DND-41 (cell line): ENCODE results near the gene KCNK4.

Experiments
- ATAC-seq: fragments of 200-7000 bp; cut with Tn5 transposase; 3 replicates; pipeline ENCODE4 v1.9.1; 2021; ENCODE audit warnings: low read depth; ENCODE audit not compliant: insufficient read depth
- DNase-seq: peaks from one replicate; pipeline ENCODE4 v3.0.0-alpha.2; 2020
- H2AFZ ChIP-seq: 2 replicates; pipeline ENCODE4 v1.6.0; 2012; ENCODE audit warnings: low read depth, low read length
- H3K27ac ChIP-seq: 2 replicates; pipeline ENCODE4 v1.5.1; 2012; ENCODE audit warnings: low read length, inconsistent platforms
- H3K27me3 ChIP-seq: fragments of 200-600 bp; sonication (generic); 2 replicates; pipeline ENCODE4 v1.6.0; 2012; ENCODE audit warnings: low read length, mild to moderate bottlenecking, inconsistent platforms; ENCODE audit not compliant: insufficient read depth, poor library complexity
- H3K36me3 ChIP-seq: 2 replicates; pipeline ENCODE4 v1.5.1; 2012; ENCODE audit warnings: low read length, inconsistent platforms; ENCODE audit not compliant: insufficient read depth
- H3K4me1 ChIP-seq: 2 replicates; pipeline ENCODE4 v1.5.1; 2012; ENCODE audit warnings: mild to moderate bottlenecking, low read length; ENCODE audit not compliant: insufficient read depth
- H3K4me2 ChIP-seq: 2 replicates; pipeline ENCODE4 v1.6.0; 2012; ENCODE audit warnings: mild to moderate bottlenecking, moderate library complexity, low read length, inconsistent platforms; ENCODE audit not compliant: insufficient read depth
- H3K4me3 ChIP-seq, 2 experiments: fragments of 200-600 bp in 1 of 2; shearing (Covaris generic) in 1 of 2; 2 replicates each; pipeline ENCODE4 v1.5.1; 2012 to 2016; ENCODE audit warnings: inconsistent platforms in 2 of 2, low read length in 2 of 2, mild to moderate bottlenecking in 2 of 2, low read depth in 1 of 2, moderate library complexity in 1 of 2
- H3K79me2 ChIP-seq: 2 replicates; pipeline ENCODE4 v1.6.0; 2012; ENCODE audit warnings: low read length, inconsistent platforms; ENCODE audit not compliant: insufficient read depth
- H3K9ac ChIP-seq: 2 replicates; pipeline ENCODE4 v1.6.0; 2012; ENCODE audit warnings: low read depth, mild to moderate bottlenecking, inconsistent platforms, low read length, moderate library complexity
- H3K9me3 ChIP-seq: 2 replicates; pipeline ENCODE4 v1.5.1; 2012; ENCODE audit warnings: low read length, moderate library complexity, mild to moderate bottlenecking, inconsistent platforms; ENCODE audit not compliant: insufficient read depth, severe bottlenecking
- H4K20me1 ChIP-seq: 2 replicates; pipeline ENCODE4 v1.6.0; 2012; ENCODE audit warnings: low read length; ENCODE audit not compliant: insufficient read depth
- CTCF ChIP-seq: IDR thresholded peaks from 2 replicates; pipeline ENCODE4 v1.5.1; 2012; ENCODE audit warnings: borderline replicate concordance, low read length, moderate library complexity, mild to moderate bottlenecking; ENCODE audit not compliant: poor library complexity, severe bottlenecking; ENCODE audit errors: extremely low read depth
- EZH2 ChIP-seq: IDR thresholded peaks from 3 replicates; pipeline ENCODE4 v1.6.1; 2012; ENCODE audit warnings: borderline replicate concordance, low read depth, mild to moderate bottlenecking, moderate library complexity, low read length, inconsistent platforms; ENCODE audit not compliant: severe bottlenecking

KCNK4 gene

DNA sequence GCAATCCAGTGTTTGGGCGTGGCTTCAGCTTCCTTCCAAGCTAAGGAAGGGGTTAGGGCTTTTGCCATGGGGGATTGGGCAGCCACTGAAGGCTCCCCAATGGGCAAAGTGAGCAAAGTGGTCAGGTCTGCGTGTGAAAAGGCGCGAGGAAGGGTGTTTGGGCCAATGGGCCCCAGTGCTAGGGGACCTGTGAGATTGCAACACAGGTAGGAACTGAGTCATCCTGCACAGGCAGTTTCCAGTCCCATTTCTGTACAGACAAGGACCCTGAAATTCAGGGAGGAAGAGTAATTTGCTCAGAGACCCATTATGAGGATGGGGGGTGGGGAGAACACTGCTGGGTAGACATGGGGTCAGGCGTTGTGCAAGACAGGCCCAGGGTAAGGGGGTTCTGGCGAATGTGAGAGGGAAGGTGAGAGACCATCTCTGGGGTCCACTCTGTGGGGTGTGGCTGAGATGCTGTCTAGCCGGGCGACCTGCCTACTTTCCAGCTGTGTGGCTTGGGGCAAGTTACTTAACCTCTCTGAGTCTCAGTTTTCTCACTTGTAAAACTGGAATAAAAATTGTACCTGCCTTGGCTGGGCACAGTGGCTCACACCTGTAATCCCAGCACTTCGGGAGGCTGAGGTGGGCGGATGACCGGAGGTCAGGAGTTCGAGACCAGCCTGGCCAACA, 56.2 kb downstream of the KCNK4 start:
- H4K20me1 ChIP-seq: no peaks in the 10 kb centered on the region; the same call in 1 of the 2 replicates
- DNase-seq (no peak), ATAC-seq (no peak)
- no peaks in the 10 kb centered on the region for H3K4me1 ChIP-seq
- no peak overlapping the region for H2AFZ ChIP-seq
- H3K4me2 ChIP-seq: no peak overlapping the region
- no peak overlapping the region for H3K27ac ChIP-seq
- H3K36me3 ChIP-seq: no peaks in the 10 kb centered on the region
- H3K27me3 ChIP-seq: no peaks in the 10 kb centered on the region
- no peak overlapping the region for H3K4me3 ChIP-seq
- H3K9ac ChIP-seq: no peak overlapping the region
- H3K9me3 ChIP-seq: no peaks in the 10 kb centered on the region
- no peaks in the 10 kb centered on the region for H3K79me2 ChIP-seq
- TF ChIP-seq EZH2 (no peak), CTCF (no peak)

- Histone ChIP-seq H2AFZ (no peak overlapping the region), H3K79me2 (no peaks in the 10 kb centered on the region), H3K27me3 (no peaks in the 10 kb centered on the region), H3K4me2 (no peak overlapping the region), H3K9ac (no peak overlapping the region), H3K4me3 (no peak overlapping the region), H4K20me1 (no peaks in the 10 kb centered on the region), H3K4me1 (no peaks in the 10 kb centered on the region), H3K36me3 (no peaks in the 10 kb centered on the region), H3K9me3 (no peaks in the 10 kb centered on the region), H3K27ac (no peak overlapping the region)
- ATAC-seq (no peak), DNase-seq (no peak)
- TF ChIP-seq CTCF: no peak
- TF ChIP-seq EZH2: no peak
Observed at GRCh38 chr11:64348383-64349024, 57.4 kb downstream of the KCNK4 start.

DNA sequence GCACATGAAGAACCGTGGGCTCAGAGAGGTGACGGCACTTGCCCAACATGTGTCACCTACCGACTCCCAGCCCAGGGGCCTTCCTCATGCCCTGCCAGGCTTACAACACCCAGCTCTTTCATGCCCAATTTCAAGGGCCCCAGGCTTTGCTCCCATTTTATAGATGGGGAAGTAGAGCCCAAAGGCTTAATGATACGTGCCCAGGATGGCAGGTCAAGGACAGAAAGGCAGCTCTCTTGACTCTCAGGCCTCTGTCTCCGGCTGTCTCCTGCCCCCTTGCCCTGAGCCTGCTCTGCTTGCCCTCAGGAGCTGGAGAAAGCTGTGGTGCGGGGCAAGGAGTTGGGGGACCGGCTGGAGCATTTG, 57.9 kb downstream of the KCNK4 start:
- no peak overlapping the region for H3K4me3 ChIP-seq
- no peaks in the 10 kb centered on the region for H3K79me2 ChIP-seq
- no peak overlapping the region for H2AFZ ChIP-seq
- H3K9me3 ChIP-seq: no peaks in the 10 kb centered on the region
- H3K4me2 ChIP-seq: no peak overlapping the region
- ATAC-seq: no peak
- H3K27ac ChIP-seq: no peak overlapping the region
- no peaks in the 10 kb centered on the region for H4K20me1 ChIP-seq
- H3K9ac ChIP-seq: no peak overlapping the region
- DNase-seq: no peak
- no peaks in the 10 kb centered on the region for H3K27me3 ChIP-seq
- H3K4me1 ChIP-seq: no peaks in the 10 kb centered on the region
- no peak for TF ChIP-seq CTCF
- no peak for TF ChIP-seq EZH2
- no peaks in the 10 kb centered on the region for H3K36me3 ChIP-seq
